Choroid plexus epithelial cell (primary cell): Measurements from ENCODE around the gene MRM2.

Source experiments
- DNase-seq: peaks from one replicate; pipeline ENCODE4 v3.0.0-alpha.2; 2010; ENCODE audit warnings: low read depth
- H3K4me3 ChIP-seq: 2 replicates; pipeline ENCODE4 v1.5.1; 2011; ENCODE audit warnings: low read depth, mild to moderate bottlenecking, control low read depth, low read length, moderate library complexity
- TF ChIP-seq, protein P1 (sequence below): conservative IDR thresholded peaks from 2 replicates; pipeline ENCODE4 v1.5.1; 2011; ENCODE audit warnings: low read depth, mild to moderate bottlenecking, control low read depth, inconsistent platforms, low read length, moderate library complexity

Gene MRM2

DNA sequence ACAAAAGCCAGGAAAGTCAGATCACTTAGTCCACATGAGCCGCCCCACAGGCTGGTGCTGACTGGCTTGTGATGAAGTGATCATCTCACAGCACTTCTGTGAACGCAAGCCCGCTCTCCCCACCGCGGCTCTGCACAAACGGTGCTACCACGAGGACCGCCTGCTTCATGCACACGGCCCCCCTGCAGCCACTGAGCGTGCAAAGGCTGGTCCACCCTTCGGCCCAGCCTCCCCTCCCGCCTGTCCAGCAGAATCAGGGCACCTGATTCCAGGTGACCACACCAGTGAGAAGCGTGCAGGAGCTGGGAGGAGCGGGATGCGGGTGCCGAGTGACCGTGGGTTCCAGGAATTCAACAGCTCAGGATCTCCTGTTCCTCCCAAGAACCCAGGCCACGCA lies 41.4 kb downstream of the MRM2 start:
- TF ChIP-seq, protein P1, sequence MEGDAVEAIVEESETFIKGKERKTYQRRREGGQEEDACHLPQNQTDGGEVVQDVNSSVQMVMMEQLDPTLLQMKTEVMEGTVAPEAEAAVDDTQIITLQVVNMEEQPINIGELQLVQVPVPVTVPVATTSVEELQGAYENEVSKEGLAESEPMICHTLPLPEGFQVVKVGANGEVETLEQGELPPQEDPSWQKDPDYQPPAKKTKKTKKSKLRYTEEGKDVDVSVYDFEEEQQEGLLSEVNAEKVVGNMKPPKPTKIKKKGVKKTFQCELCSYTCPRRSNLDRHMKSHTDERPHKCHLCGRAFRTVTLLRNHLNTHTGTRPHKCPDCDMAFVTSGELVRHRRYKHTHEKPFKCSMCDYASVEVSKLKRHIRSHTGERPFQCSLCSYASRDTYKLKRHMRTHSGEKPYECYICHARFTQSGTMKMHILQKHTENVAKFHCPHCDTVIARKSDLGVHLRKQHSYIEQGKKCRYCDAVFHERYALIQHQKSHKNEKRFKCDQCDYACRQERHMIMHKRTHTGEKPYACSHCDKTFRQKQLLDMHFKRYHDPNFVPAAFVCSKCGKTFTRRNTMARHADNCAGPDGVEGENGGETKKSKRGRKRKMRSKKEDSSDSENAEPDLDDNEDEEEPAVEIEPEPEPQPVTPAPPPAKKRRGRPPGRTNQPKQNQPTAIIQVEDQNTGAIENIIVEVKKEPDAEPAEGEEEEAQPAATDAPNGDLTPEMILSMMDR: no peak
- no peak for DNase-seq
- no peak overlapping the region for H3K4me3 ChIP-seq

DNA sequence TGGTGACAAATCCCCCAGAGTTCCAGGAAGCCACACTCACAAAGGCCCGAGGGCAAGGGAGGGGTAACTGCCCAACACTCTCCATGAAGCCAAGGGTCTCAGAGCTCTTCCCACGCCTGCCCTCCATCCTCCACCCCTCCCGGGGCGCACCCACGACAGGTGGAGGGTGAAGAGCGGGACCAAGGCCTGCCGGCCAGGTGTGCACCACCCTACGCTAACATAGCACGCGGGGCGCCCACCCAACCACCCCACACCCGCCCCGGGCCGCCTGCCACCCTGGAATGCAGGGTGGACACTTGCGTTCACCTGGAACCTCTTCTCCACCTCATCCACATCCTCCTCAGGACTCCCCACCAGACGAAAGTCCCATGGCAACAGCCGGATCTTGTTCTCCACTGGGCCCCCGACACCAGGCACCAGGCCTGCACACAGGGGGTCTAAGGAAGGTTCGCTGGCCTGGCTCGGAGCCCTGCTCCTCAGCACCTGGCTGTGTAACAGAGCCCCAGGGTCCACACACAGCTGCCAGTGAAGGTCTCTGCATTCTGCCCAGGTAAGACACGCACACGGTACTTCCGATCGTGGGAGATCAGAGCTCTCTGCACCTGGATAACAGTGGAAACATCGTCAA lies 41.9 kb downstream of the MRM2 start:
- no peak overlapping the region for H3K4me3 ChIP-seq
- no peak for DNase-seq
- TF ChIP-seq, protein P1: no peak

DNA sequence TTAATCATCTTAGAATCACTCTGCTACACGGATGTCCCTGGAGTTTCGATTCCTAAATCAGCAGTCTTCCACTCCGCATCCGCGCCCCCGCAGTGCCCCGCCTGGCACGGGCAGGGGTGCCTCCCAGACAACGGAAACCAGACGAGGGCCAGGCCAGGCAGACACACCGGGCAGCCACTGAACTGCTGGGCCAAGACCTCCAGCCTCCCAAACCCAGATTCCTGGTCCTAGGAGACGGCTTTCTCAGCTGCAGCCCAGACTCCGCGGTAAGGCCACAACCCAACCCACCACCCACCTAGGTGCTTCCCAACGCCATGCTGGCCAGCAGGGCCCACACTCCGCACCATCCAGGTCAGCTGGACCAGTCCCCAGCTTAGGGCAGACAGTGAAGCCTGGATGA lies 42.5 kb downstream of the MRM2 start:
- DNase-seq: no peak

DNA sequence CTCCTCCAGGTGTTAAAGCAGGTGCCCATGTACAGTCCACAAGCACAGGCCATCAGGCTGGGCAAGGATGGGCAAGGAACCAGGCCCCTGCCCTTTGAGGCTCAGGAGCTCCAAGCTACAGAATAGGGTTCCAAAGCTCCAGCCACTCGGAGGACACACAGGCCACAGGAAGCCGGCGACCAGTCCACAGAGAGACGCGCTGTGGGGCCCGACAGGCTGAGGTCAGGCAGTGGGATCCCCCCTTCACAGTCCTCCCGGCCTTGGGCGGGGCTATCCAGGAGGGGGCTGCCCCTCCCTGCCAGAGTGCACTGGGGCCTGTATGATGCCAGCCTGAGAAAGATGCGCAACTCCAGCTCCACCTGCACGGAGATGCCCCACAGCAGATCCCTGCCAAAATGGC lies 43.2 kb downstream of the MRM2 start:
- no peak for DNase-seq
- TF ChIP-seq, protein P1: no peak
- no peak overlapping the region for H3K4me3 ChIP-seq

More for the DNA sequence above, 42.5 kb downstream of the MRM2 start:
- TF ChIP-seq, protein P1: no peak
- no peak overlapping the region for H3K4me3 ChIP-seq

DNA sequence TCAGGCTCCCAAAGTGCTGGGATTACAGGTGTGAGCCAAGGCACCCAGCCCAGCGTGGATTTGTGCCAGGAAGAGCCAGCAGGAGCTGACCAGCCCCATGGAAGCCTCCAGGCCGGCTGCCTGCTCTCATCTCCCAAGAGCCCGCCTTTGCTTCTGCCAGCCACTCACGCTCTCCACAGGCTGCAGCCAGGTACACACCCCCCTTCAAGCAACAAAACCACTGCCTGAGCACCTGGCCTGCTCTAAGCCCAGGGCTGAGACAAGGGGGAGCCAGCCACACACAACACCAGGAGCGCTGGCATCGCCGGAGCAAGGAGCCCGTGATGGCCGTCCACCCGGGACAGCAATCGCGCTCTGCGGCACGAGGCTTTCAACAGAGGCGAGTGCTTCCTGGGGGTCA lies 43.8 kb downstream of the MRM2 start:
- TF ChIP-seq, protein P1: no peak
- no peak for DNase-seq

DNA sequence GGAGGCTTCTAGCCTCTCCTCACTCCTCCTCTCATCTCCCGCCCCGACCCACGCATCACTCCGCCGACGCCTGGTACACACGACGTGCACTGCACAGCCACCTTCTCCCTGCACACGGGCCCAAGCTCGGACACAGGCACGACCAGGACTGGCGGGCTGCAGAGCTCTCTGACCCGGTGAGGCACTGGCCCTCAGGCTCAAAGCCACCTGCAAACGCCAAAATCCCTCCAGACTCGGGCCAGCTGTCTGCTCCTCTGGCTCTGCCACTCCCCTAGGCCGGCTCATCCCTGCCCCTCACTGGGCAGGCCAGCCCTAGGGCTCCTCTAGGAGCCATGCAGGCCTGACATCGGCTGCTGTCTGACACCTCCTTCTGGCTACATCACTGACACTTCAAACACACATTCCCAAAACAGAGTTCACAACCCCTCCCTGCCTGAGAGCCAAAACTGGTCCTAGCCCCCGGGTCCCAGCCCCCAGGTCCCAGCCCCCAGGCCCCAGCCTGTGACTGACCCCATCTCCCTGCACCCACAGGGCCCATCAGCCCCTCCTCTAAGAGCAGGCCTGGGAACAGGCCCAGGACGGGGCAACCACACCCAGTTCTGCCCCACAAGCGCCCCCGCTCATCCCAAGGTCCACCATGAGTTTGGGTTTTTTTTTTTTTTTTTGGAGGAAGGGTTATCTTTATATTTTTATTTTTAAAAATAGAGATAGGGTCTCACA lies 44.4 kb downstream of the MRM2 start:
- TF ChIP-seq, protein P1: no peak
- DNase-seq: no peak
- no peak overlapping the region for H3K4me3 ChIP-seq

More for the DNA sequence above, 43.8 kb downstream of the MRM2 start:
- H3K4me3 ChIP-seq: no peak overlapping the region
